ENCODE data around the gene GSE1.

Gene GSE1

GRCh38 chr16:85621698-85622428 lies 8.7 kb downstream of the GSE1 start:
- ATAC-seq (ENCODE audit: low read depth), result no peak
- Histone ChIP-seq H3K27ac (ENCODE audit: poor library complexity, severe bottlenecking) (no peak overlapping the region), H3K4me3 (ENCODE audit: severe bottlenecking) (no peak overlapping the region), H3K4me1 (ENCODE audit: insufficient read depth, poor library complexity, severe bottlenecking) (no peaks in the 10 kb centered on the region), H3K27me3 (ENCODE audit: insufficient read depth, poor library complexity, severe bottlenecking) (no peaks in the 10 kb centered on the region), H3K36me3 (ENCODE audit: low read depth) (no peaks in the 10 kb centered on the region), H3K9me3 (ENCODE audit: severe bottlenecking) (no peaks in the 10 kb centered on the region)
- TF ChIP-seq CTCF (IDR thresholded peaks at IDR 0.05; ENCODE audit: poor library complexity, severe bottlenecking), result no peak
- DNase-seq (ENCODE audit: low spot score), result no peak

- Histone ChIP-seq H3K9me3 (ENCODE audit: severe bottlenecking) (no peaks in the 10 kb centered on the region), H3K36me3 (ENCODE audit: low read depth) (no peaks in the 10 kb centered on the region), H3K4me1 (ENCODE audit: insufficient read depth, poor library complexity, severe bottlenecking) (no peaks in the 10 kb centered on the region), H3K27ac (ENCODE audit: poor library complexity, severe bottlenecking) (no peak overlapping the region), H3K27me3 (ENCODE audit: insufficient read depth, poor library complexity, severe bottlenecking) (no peaks in the 10 kb centered on the region), H3K4me3 (ENCODE audit: severe bottlenecking) (no peak overlapping the region)
- ATAC-seq (ENCODE audit: low read depth) (no peak), DNase-seq (ENCODE audit: low spot score) (no peak)
- TF ChIP-seq CTCF (IDR thresholded peaks at IDR 0.05; ENCODE audit: poor library complexity, severe bottlenecking), result no peak
These were observed 9.6 kb downstream of the GSE1 start for GRCh38 chr16:85622683-85623082.

GRCh38 chr16:85623250-85623649 lies 10.1 kb downstream of the GSE1 start:
- ATAC-seq (ENCODE audit: low read depth), result no peak
- TF ChIP-seq CTCF (IDR thresholded peaks at IDR 0.05; ENCODE audit: poor library complexity, severe bottlenecking), result no peak
- H3K36me3 ChIP-seq (ENCODE audit: low read depth), result no peaks in the 10 kb centered on the region
- no peak for DNase-seq (ENCODE audit: low spot score)
- H3K27ac ChIP-seq (ENCODE audit: poor library complexity, severe bottlenecking), result no peak overlapping the region
- no peaks in the 10 kb centered on the region for H3K9me3 ChIP-seq (ENCODE audit: severe bottlenecking)
- H3K4me1 ChIP-seq (ENCODE audit: insufficient read depth, poor library complexity, severe bottlenecking), result no peaks in the 10 kb centered on the region
- no peak overlapping the region for H3K4me3 ChIP-seq (ENCODE audit: severe bottlenecking)
- H3K27me3 ChIP-seq (ENCODE audit: insufficient read depth, poor library complexity, severe bottlenecking), result no peaks in the 10 kb centered on the region

GRCh38 chr16:85623997-85624601 lies 11.0 kb downstream of the GSE1 start:
- H3K9me3 ChIP-seq (ENCODE audit: severe bottlenecking), result no peaks in the 10 kb centered on the region
- H3K36me3 ChIP-seq (ENCODE audit: low read depth), result peaks cover 6% of the 10 kb centered on the region; the same call in 1 of the 2 replicates
- DNase-seq (ENCODE audit: low spot score) (no peak), ATAC-seq (ENCODE audit: low read depth) (no peak)
- no peak for TF ChIP-seq CTCF (IDR thresholded peaks at IDR 0.05; ENCODE audit: poor library complexity, severe bottlenecking)
- no peaks in the 10 kb centered on the region for H3K27me3 ChIP-seq (ENCODE audit: insufficient read depth, poor library complexity, severe bottlenecking)
- no peaks in the 10 kb centered on the region for H3K4me1 ChIP-seq (ENCODE audit: insufficient read depth, poor library complexity, severe bottlenecking)
- H3K27ac ChIP-seq (ENCODE audit: poor library complexity, severe bottlenecking), result no peak overlapping the region
- no peak overlapping the region for H3K4me3 ChIP-seq (ENCODE audit: severe bottlenecking)

GRCh38 chr16:85624646-85625045 lies 11.5 kb downstream of the GSE1 start:
- DNase-seq (ENCODE audit: low spot score) (no peak), ATAC-seq (ENCODE audit: low read depth) (no peak)
- Histone ChIP-seq H3K27me3 (ENCODE audit: insufficient read depth, poor library complexity, severe bottlenecking) (no peaks in the 10 kb centered on the region), H3K4me3 (ENCODE audit: severe bottlenecking) (no peak overlapping the region), H3K27ac (ENCODE audit: poor library complexity, severe bottlenecking) (no peak overlapping the region), H3K4me1 (ENCODE audit: insufficient read depth, poor library complexity, severe bottlenecking) (no peaks in the 10 kb centered on the region), H3K9me3 (ENCODE audit: severe bottlenecking) (peaks cover 5% of the 10 kb centered on the region), H3K36me3 (ENCODE audit: low read depth) (peaks cover 7% of the 10 kb centered on the region; the same call in 1 of the 2 replicates)
- TF ChIP-seq CTCF (IDR thresholded peaks at IDR 0.05; ENCODE audit: poor library complexity, severe bottlenecking), result no peak

All from RWPE2 (cell line).